Measurements from ENCODE around the gene NAALADL1. TPM values are rescaled to one million over a fixed set of nuclear protein-coding genes. Genes with fewer than 3 reads are reported as not detected.

NAALADL1 gene
- total RNA-seq, 4 donors from 2014 or later, result 2.7 to 8.3 (median 5.1) TPM

GRCh38 chr11:65083134-65083833, 24.9 kb upstream of the NAALADL1 start:
- H3K36me3 ChIP-seq, result peaks cover 23% of the 10 kb centered on the region
- no peak overlapping the region for H3K27ac ChIP-seq
- no peak for DNase-seq (ENCODE audit: low spot score in 2 of 2)
- TF ChIP-seq POLR2A (IDR thresholded peaks at IDR 0.05) (no peak), CTCF (IDR thresholded peaks at IDR 0.05) (no peak), POLR2AphosphoS5 (IDR thresholded peaks at IDR 0.05) (no peak), EP300 (IDR thresholded peaks at IDR 0.05) (no peak)
- H3K9me3 ChIP-seq, result no peaks in the 10 kb centered on the region
- H3K4me3 ChIP-seq, result peak overlapping the region; percentile 64
- peaks cover 16% of the 10 kb centered on the region for H3K4me1 ChIP-seq
- 3% methylated on average over 10 of the region's 13 CpGs for WGBS
- no peaks in the 10 kb centered on the region for H3K27me3 ChIP-seq

GRCh38 chr11:65078786-65079342, 20.5 kb upstream of the NAALADL1 start:
- H3K36me3 ChIP-seq, result no peaks in the 10 kb centered on the region
- H3K27me3 ChIP-seq, result no peaks in the 10 kb centered on the region
- H3K9me3 ChIP-seq, result no peaks in the 10 kb centered on the region
- H3K27ac ChIP-seq, result no peak overlapping the region
- H3K4me1 ChIP-seq, result peaks cover 5% of the 10 kb centered on the region
- TF ChIP-seq CTCF (IDR thresholded peaks at IDR 0.05), result no peak
- DNase-seq (ENCODE audit: low spot score in 2 of 2), result no peak
- H3K4me3 ChIP-seq, result no peak overlapping the region
- WGBS, result 88% methylated on average over 9 of the region's 9 CpGs

GRCh38 chr11:65078151-65078550, 19.8 kb upstream of the NAALADL1 start:
- Histone ChIP-seq H3K27ac (no peak overlapping the region), H3K4me1 (peaks cover under 1% of the 10 kb centered on the region)

GRCh38 chr11:65077451-65077850, 19.1 kb upstream of the NAALADL1 start:
- WGBS, result 81% methylated on average over 4 of the region's 4 CpGs
- DNase-seq (ENCODE audit: low spot score in 2 of 2), result no peak
- TF ChIP-seq EP300 (IDR thresholded peaks at IDR 0.05) (no peak), CTCF (IDR thresholded peaks at IDR 0.05) (no peak), POLR2A (IDR thresholded peaks at IDR 0.05) (no peak), POLR2AphosphoS5 (IDR thresholded peaks at IDR 0.05) (no peak)
- H3K27me3 ChIP-seq, result no peaks in the 10 kb centered on the region
- H3K36me3 ChIP-seq, result no peaks in the 10 kb centered on the region
- no peaks in the 10 kb centered on the region for H3K4me1 ChIP-seq
- no peak overlapping the region for H3K4me3 ChIP-seq
- H3K9me3 ChIP-seq, result no peaks in the 10 kb centered on the region
- no peak overlapping the region for H3K27ac ChIP-seq

More at GRCh38 chr11:65078151-65078550, 19.8 kb upstream of the NAALADL1 start:
- WGBS, result 50% methylated on average over 3 of the region's 3 CpGs
- Histone ChIP-seq H3K4me3 (no peak overlapping the region), H3K36me3 (no peaks in the 10 kb centered on the region), H3K9me3 (no peaks in the 10 kb centered on the region), H3K27me3 (no peaks in the 10 kb centered on the region)
- DNase-seq (ENCODE audit: low spot score in 2 of 2), result no peak
- no peak for TF ChIP-seq EP300 (IDR thresholded peaks at IDR 0.05)
- peak; percentile 38 to 72 for TF ChIP-seq CTCF (IDR thresholded peaks at IDR 0.05)
- no peak for TF ChIP-seq POLR2A (IDR thresholded peaks at IDR 0.05)

GRCh38 chr11:65072631-65072966, 14.2 kb upstream of the NAALADL1 start:
- no peaks in the 10 kb centered on the region for H3K36me3 ChIP-seq
- H3K27me3 ChIP-seq, result no peaks in the 10 kb centered on the region
- DNase-seq (ENCODE audit: low spot score in 2 of 2), result no peak
- H3K27ac ChIP-seq, result no peak overlapping the region
- H3K4me1 ChIP-seq, result no peaks in the 10 kb centered on the region
- WGBS, result 60% methylated on average over 1 of the region's 1 CpG
- TF ChIP-seq POLR2A (IDR thresholded peaks at IDR 0.05) (no peak), CTCF (IDR thresholded peaks at IDR 0.05) (no peak), EP300 (IDR thresholded peaks at IDR 0.05) (no peak), POLR2AphosphoS5 (IDR thresholded peaks at IDR 0.05) (no peak)
- no peak overlapping the region for H3K4me3 ChIP-seq
- H3K9me3 ChIP-seq, result no peaks in the 10 kb centered on the region

All from suprapubic skin (tissue), 4 donors.